Measurements from ENCODE around the gene HSPA4.

The HSPA4 gene

GRCh38 chr5:133032852-133033742 is 18.7 kb upstream of the HSPA4 start:
- TF ChIP-seq SIN3A (IDR thresholded peaks at IDR 0.05; ENCODE audit: borderline replicate concordance, insufficient read depth, low read length): no peak
- TF ChIP-seq FOXP2 (optimal IDR thresholded peaks at IDR 0.05; ENCODE audit: borderline replicate concordance, extremely low read depth, extremely low read length, insufficient read depth): no peak
- no peak for TF ChIP-seq REST (IDR thresholded peaks at IDR 0.05; ENCODE audit: insufficient read depth in 1 of 2, low read depth in 2 of 2, low read length in 2 of 2)
- TF ChIP-seq POLR2AphosphoS5 (IDR thresholded peaks at IDR 0.05; ENCODE audit: low read depth, low read length): no peak
- TF ChIP-seq TAF1 (IDR thresholded peaks at IDR 0.05; ENCODE audit: borderline replicate concordance, insufficient read depth, low read length): no peak

GRCh38 chr5:133034064-133034463 is 17.7 kb upstream of the HSPA4 start:
- TF ChIP-seq FOXP2 (optimal IDR thresholded peaks at IDR 0.05; ENCODE audit: borderline replicate concordance, extremely low read depth, extremely low read length, insufficient read depth) (no peak), SIN3A (IDR thresholded peaks at IDR 0.05; ENCODE audit: borderline replicate concordance, insufficient read depth, low read length) (no peak), REST (IDR thresholded peaks at IDR 0.05; ENCODE audit: insufficient read depth in 1 of 2, low read depth in 2 of 2, low read length in 2 of 2) (no peak), TAF1 (IDR thresholded peaks at IDR 0.05; ENCODE audit: borderline replicate concordance, insufficient read depth, low read length) (no peak), POLR2AphosphoS5 (IDR thresholded peaks at IDR 0.05; ENCODE audit: low read depth, low read length) (no peak)

- no peak for TF ChIP-seq SIN3A (IDR thresholded peaks at IDR 0.05; ENCODE audit: borderline replicate concordance, insufficient read depth, low read length)
- no peak for TF ChIP-seq TAF1 (IDR thresholded peaks at IDR 0.05; ENCODE audit: borderline replicate concordance, insufficient read depth, low read length)
- no peak for TF ChIP-seq REST (IDR thresholded peaks at IDR 0.05; ENCODE audit: insufficient read depth in 1 of 2, low read depth in 2 of 2, low read length in 2 of 2)
- TF ChIP-seq POLR2AphosphoS5 (IDR thresholded peaks at IDR 0.05; ENCODE audit: low read depth, low read length): no peak
Measured at GRCh38 chr5:133035224-133035623, 16.6 kb upstream of the HSPA4 start.

- TF ChIP-seq POLR2AphosphoS5 (IDR thresholded peaks at IDR 0.05; ENCODE audit: low read depth, low read length) (no peak), TAF1 (IDR thresholded peaks at IDR 0.05; ENCODE audit: borderline replicate concordance, insufficient read depth, low read length) (no peak), SIN3A (IDR thresholded peaks at IDR 0.05; ENCODE audit: borderline replicate concordance, insufficient read depth, low read length) (no peak), FOXP2 (optimal IDR thresholded peaks at IDR 0.05; ENCODE audit: borderline replicate concordance, extremely low read depth, extremely low read length, insufficient read depth) (no peak), REST (IDR thresholded peaks at IDR 0.05; ENCODE audit: insufficient read depth in 1 of 2, low read depth in 2 of 2, low read length in 2 of 2) (no peak)
Measured at GRCh38 chr5:133041157-133041784, 10.5 kb upstream of the HSPA4 start.
